GM21529 (cell line): ENCODE results near the gene POLA1.
A peak's percentile ranks its signal among the peaks of the same experiment; 100 is the strongest.

Experiments used
- ATAC-seq: cut with Tn5 transposase; IDR thresholded peaks from one replicate; pipeline ENCODE4 v1.9.1; 2021; ENCODE audit not compliant: unreplicated experiment

The POLA1 gene

GRCh38 chrX:24870143-24870542, 176.4 kb downstream of the POLA1 start:
- ATAC-seq: no peak

DNA sequence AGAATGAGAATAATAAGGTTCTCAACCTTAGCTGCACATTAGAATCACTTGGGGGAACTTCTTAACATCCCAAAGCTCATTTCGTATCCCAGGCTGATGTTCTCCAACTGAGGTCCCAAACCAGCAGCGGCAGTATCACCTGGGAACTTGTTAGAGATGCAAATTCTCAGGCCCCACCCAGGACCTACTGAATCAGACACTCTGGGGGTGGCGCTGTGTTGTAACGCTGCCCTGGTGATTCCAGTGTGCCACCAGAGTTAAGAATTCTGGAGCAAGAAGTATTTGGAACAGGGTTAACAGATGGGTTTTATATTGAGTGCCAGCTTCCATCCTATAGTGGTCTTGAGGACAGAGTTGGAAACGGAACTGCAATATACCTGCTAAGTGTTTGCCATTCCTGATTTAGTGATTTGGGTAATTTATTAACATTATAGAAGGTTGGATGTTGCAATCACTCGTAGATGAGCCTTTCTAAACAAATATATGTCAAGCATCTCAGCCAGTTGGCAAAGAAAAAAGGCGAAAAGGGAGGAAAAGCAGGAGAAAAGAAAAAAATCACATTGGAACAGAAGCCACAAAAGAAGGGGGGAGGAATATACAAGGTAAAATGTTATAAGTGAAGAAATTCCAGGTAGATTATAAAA, 181.0 kb downstream of the POLA1 start:
- ATAC-seq: no peak

- ATAC-seq: no peak
Observed at GRCh38 chrX:24876530-24877287, 183.0 kb downstream of the POLA1 start.

- no peak for ATAC-seq
Observed at GRCh38 chrX:24877288-24877664, 183.6 kb downstream of the POLA1 start.

- no peak for ATAC-seq
Observed at GRCh38 chrX:24877854-24878650, 184.3 kb downstream of the POLA1 start.

DNA sequence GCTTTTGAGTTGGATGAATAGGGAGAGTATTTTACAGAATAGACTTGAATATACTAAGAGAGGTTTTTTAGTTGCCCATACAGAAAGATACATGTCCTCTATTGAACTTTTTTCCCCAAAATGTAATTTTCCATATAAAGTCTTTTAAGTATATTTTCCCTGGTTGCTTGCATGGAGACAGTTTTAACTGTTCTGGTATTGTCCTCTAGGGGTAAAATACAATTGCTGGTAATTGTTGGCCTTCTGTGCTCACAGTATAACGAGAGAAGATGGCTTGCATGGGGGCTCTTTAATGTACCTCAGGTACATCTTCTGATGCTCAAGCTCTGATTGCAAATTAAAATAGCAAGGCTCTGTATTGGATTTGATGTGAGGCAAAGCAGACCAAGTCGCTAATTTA, 186.0 kb downstream of the POLA1 start:
- no peak for ATAC-seq

DNA sequence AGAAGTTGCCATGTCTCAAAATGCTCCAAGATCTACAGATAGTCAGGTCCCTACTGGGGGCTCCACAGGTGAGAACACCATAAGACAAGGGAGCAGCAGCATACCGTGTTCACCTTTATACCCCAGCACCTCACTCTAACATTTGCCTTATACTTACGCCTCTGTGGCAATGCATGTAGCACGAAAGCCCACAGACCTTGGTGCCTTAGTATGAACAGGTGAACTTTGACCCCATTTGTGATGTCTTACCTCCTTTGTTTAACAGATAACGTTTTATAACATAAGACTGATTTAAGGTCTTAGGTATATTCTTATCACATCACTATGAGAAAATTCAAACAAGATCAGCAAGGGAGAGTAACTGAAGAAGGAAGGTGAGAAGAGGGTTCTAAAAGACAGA, 193.2 kb downstream of the POLA1 start:
- no peak for ATAC-seq

DNA sequence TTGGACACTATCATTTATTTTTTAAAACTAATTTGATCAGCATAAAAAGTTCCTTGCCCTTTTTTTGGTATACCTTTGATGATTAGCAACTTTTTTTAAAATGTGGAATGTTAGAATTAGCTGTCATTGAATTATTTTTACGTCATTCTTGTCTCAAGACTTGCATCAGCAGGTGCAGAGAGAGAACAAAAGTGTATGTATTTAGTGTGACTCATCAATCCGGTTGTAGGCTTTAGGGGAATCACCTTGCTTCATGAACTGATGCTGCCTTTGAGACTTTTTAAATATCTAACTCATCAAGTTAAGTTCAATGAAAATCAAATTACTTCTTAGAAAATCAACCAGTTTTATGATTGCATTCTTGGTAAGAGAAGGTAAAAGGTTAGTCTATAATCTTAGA, 197.0 kb downstream of the POLA1 start:
- no peak for ATAC-seq

DNA sequence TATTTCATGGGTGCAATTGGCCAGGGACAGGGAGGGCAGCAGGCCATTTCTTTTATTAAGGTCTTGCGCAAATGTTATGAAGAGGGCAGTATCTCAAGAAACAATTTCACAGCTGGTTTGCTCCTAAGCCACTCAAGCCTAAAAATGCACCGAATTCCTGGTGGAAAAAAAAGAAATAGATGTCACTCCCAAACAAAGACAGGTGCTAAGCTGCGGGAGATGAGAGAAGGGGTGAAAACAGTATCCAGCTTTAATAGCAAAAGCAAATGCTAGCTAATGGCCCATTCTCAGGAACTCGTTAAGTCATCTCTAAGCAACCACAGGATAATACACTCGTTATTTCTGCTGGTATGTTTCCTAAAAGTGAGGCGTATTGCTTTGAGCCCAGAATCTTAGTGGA, 205.7 kb downstream of the POLA1 start:
- ATAC-seq: no peak

- no peak for ATAC-seq
Observed at GRCh38 chrX:24900234-24900633, 206.5 kb downstream of the POLA1 start.

DNA sequence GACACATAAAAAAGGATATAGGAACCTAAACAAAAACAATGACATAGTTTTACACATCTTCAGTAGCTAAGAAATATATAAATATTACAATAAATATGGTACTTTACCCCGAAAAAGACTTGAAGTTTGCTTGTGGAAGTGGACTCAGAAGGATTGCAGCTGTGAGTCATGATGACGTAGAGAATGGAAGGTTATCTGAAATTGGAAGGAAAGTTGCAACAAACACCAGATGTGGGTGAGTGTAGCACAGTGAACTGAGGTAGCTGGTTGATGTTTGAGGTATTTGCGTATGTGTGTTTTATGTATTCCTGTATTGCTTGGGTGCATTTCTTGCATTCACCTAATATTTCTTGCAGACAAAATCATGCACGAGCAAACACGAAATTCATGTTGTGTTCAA, 209.1 kb downstream of the POLA1 start:
- no peak for ATAC-seq

DNA sequence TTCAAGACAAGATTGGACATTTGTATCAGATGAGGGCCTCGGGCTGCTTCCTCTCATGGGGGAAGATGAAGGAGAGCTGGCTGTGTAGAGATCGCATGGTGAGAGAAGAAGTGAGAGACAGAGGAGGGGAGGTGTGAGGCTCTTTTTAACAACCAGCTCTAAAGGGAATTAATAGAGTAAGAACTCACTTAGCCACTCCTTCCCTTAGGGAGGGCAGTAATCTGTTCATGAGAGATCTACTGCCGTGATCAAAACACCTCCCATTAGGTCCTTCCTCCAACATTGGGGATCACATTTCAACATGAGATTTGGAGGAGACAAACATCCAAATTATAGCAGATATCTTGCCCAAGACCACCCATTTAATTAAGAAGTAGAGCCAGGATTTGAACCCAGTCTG, 225.0 kb downstream of the POLA1 start:
- ATAC-seq: no peak

GRCh38 chrX:24920769-24921168, 227.1 kb downstream of the POLA1 start:
- peak; percentile 85 for ATAC-seq

GRCh38 chrX:24925430-24925829, 231.7 kb downstream of the POLA1 start:
- no peak for ATAC-seq

DNA sequence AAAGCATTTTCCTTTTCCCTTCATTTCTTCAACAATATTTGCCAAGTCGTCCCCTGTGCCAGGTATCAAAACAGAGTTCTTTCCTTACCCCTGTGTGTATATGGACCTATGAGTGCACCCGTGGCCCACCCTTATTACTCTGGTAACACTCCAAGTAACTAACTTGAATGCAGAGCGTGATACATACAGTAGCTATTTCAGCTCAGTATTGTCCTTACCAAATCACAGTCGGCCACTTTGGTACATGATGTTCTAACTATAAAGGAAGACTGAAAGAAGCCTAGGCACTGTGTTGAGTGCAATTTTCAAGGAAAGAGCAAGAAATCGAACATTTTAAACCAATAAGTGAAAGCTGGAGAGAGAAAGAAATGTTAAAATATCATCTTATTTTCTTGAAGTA, 233.7 kb downstream of the POLA1 start:
- ATAC-seq: no peak

DNA sequence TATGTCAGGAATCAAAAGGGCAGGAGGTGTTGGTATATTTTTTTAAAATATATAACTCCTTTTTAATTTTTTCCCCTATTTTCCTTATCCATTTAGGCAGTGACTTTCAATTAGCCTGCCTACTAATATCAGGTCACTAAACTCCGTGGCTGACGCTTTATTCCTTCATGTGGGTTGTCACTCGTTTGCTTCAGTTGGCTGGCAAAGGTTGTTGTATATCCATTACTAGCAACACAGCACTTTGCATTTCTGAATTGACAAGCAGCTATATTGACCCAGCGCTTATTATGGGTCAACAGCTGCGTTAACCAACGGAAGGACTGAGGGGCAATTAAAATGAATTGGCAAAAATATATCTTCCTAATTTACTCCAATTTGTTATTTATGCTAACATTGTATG, 234.4 kb downstream of the POLA1 start:
- no peak for ATAC-seq

- ATAC-seq: no peak
Observed at GRCh38 chrX:24934279-24934678, 240.6 kb downstream of the POLA1 start.

- no peak for ATAC-seq
Observed at GRCh38 chrX:24945009-24945408, 251.3 kb downstream of the POLA1 start.

DNA sequence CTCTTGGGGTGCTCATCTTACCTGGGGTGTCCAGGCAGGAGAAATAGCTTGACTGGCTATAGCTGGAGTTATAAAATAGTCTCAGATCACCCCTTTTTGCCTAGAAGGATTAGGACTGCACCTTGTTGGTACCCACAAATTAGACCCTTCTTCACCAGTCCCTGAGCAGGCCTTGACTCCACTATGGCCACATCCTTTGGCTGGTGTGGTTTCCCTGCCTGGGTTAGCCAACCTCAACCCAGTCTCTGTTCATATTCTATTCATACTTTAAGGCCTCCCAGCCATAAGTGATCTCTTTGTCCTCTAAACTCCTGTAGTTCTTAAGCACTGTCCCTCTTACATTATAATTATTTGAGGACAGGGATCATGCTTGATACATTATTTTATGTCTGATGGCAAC, 252.7 kb downstream of the POLA1 start:
- ATAC-seq: no peak

- ATAC-seq: no peak
Observed at GRCh38 chrX:24954732-24955131, 261.0 kb downstream of the POLA1 start.

- no peak for ATAC-seq
Observed at GRCh38 chrX:24955372-24955930, 261.7 kb downstream of the POLA1 start.

- no peak for ATAC-seq
Observed at GRCh38 chrX:24956828-24957227, 263.1 kb downstream of the POLA1 start.
